Fibroblast of lung (primary cell): ENCODE results near the gene REXO5. TPM values are rescaled to one million over a fixed set of nuclear protein-coding genes. Genes with fewer than 3 reads are reported as not detected.

Experiments used
- DNase-seq, 2 donors: peaks; one replicate each; pipeline versions ENCODE4 v3.0.0 to v3.0.0-alpha.2; 2010; ENCODE audit warnings: low read depth in 2 of 2
- H2AFZ ChIP-seq: 2 replicates; pipeline ENCODE4 v1.5.1; 2012; ENCODE audit warnings: low read length, control low read depth, inconsistent platforms
- H3K27ac ChIP-seq: 2 replicates; pipeline ENCODE4 v1.5.1; 2011; ENCODE audit warnings: low read length, control low read depth; ENCODE audit not compliant: insufficient read depth
- H3K27me3 ChIP-seq: 2 replicates; pipeline ENCODE4 v1.5.1; 2011; ENCODE audit warnings: mild to moderate bottlenecking, low read length; ENCODE audit not compliant: control insufficient read depth, insufficient read depth
- H3K36me3 ChIP-seq: 2 replicates; pipeline ENCODE4 v1.5.1; 2011; ENCODE audit warnings: low read length; ENCODE audit not compliant: control insufficient read depth, insufficient read depth
- H3K4me1 ChIP-seq: 2 replicates; pipeline ENCODE4 v1.5.1; 2011; ENCODE audit warnings: low read length; ENCODE audit not compliant: control insufficient read depth, insufficient read depth; ENCODE audit errors: extremely low read depth
- H3K4me2 ChIP-seq: 2 replicates; pipeline ENCODE4 v1.5.1; 2011; ENCODE audit warnings: low read length, control low read depth; ENCODE audit not compliant: insufficient read depth; ENCODE audit errors: extremely low read depth
- H3K4me3 ChIP-seq, 4 experiments: fragments of 200-600 bp in 1 of 4; sonication (generic) in 1 of 4; replicated peaks in 1 of 4; 2 replicates each; pipeline ENCODE4 v1.5.1; 2011 to 2016; ENCODE audit warnings: low read length in 4 of 4, low read depth in 3 of 4, mild to moderate bottlenecking in 3 of 4, control low read depth in 2 of 4, inconsistent platforms in 1 of 4, mixed read lengths in 1 of 4; ENCODE audit not compliant: insufficient read depth in 1 of 4; ENCODE audit errors: control extremely low read depth in 1 of 4
- H3K79me2 ChIP-seq: 2 replicates; pipeline ENCODE4 v1.5.1; 2012; ENCODE audit warnings: mild to moderate bottlenecking, low read length, inconsistent platforms; ENCODE audit not compliant: control insufficient read depth, insufficient read depth
- H3K9ac ChIP-seq: 2 replicates; pipeline ENCODE4 v1.5.1; 2011; ENCODE audit warnings: mild to moderate bottlenecking, low read length, control low read depth; ENCODE audit not compliant: insufficient read depth
- H3K9me3 ChIP-seq: 2 replicates; pipeline ENCODE4 v1.5.1; 2012; ENCODE audit warnings: low read depth, low read length; ENCODE audit not compliant: control insufficient read depth, insufficient read depth
- H4K20me1 ChIP-seq: 2 replicates; pipeline ENCODE4 v1.5.1; 2011; ENCODE audit warnings: low read length; ENCODE audit not compliant: control insufficient read depth, insufficient read depth; ENCODE audit errors: extremely low read depth
- CTCF ChIP-seq, 2 donors: IDR thresholded peaks in 1 of 2; conservative IDR thresholded peaks in 1 of 2; 1 replicate in 1 of 2; 2 replicates in 1 of 2; pipeline ENCODE4 v1.5.1; 2011 to 2012; ENCODE audit warnings: low read length in 2 of 2, control low read depth in 1 of 2, inconsistent platforms in 1 of 2, low read depth in 1 of 2, mild to moderate bottlenecking in 1 of 2
- EZH2 ChIP-seq: IDR thresholded peaks from 2 replicates; pipeline ENCODE4 v1.5.1; 2012; ENCODE audit warnings: low read length, control low read depth, mild to moderate bottlenecking; ENCODE audit errors: missing control alignments
- polyA plus RNA-seq, 2 donors: library from polyadenylated mRNA; depleted of rRNA in 1 of 2; stranded (reverse) in 1 of 2; unstranded in 1 of 2; fragments of >200 nt; gene quantifications; 2 replicates each; pipeline ENCODE4 v1.2.1, GENCODE V29; 2011 to 2012; ENCODE audit warnings: missing spikeins in 1 of 2
- total RNA-seq: library from RNA; depleted of rRNA; stranded (reverse); fragments of >200 nt; gene quantifications from 2 replicates; pipeline ENCODE4 v1.2.1, GENCODE V29; 2014

REXO5 gene
- total and polyA plus RNA-seq, 2 donors (not counting 1 experiment from before 2014, with no cell fraction given), result 5.6 to 9.1 TPM

GRCh38 chr16:20830372-20830771, 24.0 kb downstream of the REXO5 start:
- H2AFZ ChIP-seq, result no peak overlapping the region
- DNase-seq, result no peak
- H3K79me2 ChIP-seq, result no peaks in the 10 kb centered on the region

GRCh38 chr16:20833086-20833485, 26.8 kb downstream of the REXO5 start:
- Histone ChIP-seq H3K4me1 (no peaks in the 10 kb centered on the region), H3K79me2 (no peaks in the 10 kb centered on the region), H3K9me3 (no peaks in the 10 kb centered on the region), H3K4me2 (no peak overlapping the region), H4K20me1 (no peaks in the 10 kb centered on the region), H3K27ac (no peak overlapping the region), H3K36me3 (no peaks in the 10 kb centered on the region), H2AFZ (no peak overlapping the region), H3K4me3 (no peak overlapping the region), H3K9ac (no peak overlapping the region), H3K27me3 (no peaks in the 10 kb centered on the region)
- TF ChIP-seq EZH2 (no peak), CTCF (conservative IDR thresholded peaks at IDR 0.05 in 1 of 2, IDR thresholded peaks at IDR 0.05 in 1 of 2; ENCODE audit: low read depth in 1 of 2, low read length in 2 of 2) (no peak)
- no peak for DNase-seq

More at GRCh38 chr16:20830372-20830771, 24.0 kb downstream of the REXO5 start:
- H3K4me2 ChIP-seq, result no peak overlapping the region
- no peak overlapping the region for H3K9ac ChIP-seq
- no peaks in the 10 kb centered on the region for H4K20me1 ChIP-seq
- H3K27me3 ChIP-seq, result no peaks in the 10 kb centered on the region
- no peaks in the 10 kb centered on the region for H3K36me3 ChIP-seq
- no peaks in the 10 kb centered on the region for H3K4me1 ChIP-seq
- H3K9me3 ChIP-seq, result no peaks in the 10 kb centered on the region
- H3K4me3 ChIP-seq, result no peak overlapping the region
- TF ChIP-seq CTCF (conservative IDR thresholded peaks at IDR 0.05 in 1 of 2, IDR thresholded peaks at IDR 0.05 in 1 of 2; ENCODE audit: low read depth in 1 of 2, low read length in 2 of 2) (no peak), EZH2 (no peak)
- no peak overlapping the region for H3K27ac ChIP-seq

- DNase-seq, result no peak
- H3K27me3 ChIP-seq, result no peaks in the 10 kb centered on the region
- H3K4me3 ChIP-seq, result no peak overlapping the region
- H3K79me2 ChIP-seq, result no peaks in the 10 kb centered on the region
- no peak overlapping the region for H3K27ac ChIP-seq
- no peaks in the 10 kb centered on the region for H3K9me3 ChIP-seq
- no peaks in the 10 kb centered on the region for H3K4me1 ChIP-seq
- no peak overlapping the region for H3K4me2 ChIP-seq
- no peak overlapping the region for H3K9ac ChIP-seq
- H3K36me3 ChIP-seq, result no peaks in the 10 kb centered on the region
- H4K20me1 ChIP-seq, result no peaks in the 10 kb centered on the region
- no peak overlapping the region for H2AFZ ChIP-seq
- TF ChIP-seq CTCF (conservative IDR thresholded peaks at IDR 0.05 in 1 of 2, IDR thresholded peaks at IDR 0.05 in 1 of 2; ENCODE audit: low read depth in 1 of 2, low read length in 2 of 2), result no peak
- TF ChIP-seq EZH2, result no peak
Observed at GRCh38 chr16:20838240-20838639, 31.9 kb downstream of the REXO5 start.
